Activated T-cell treated with anti-CD3 and anti-CD28 coated beads for 24 hours (primary cell): ENCODE measurements around the gene KLHL1.

Source experiments
- DNase-seq: peaks from one replicate; pipeline ENCODE4 v3.0.0-alpha.2; 2020; ENCODE audit warnings: low read depth

Gene KLHL1

DNA sequence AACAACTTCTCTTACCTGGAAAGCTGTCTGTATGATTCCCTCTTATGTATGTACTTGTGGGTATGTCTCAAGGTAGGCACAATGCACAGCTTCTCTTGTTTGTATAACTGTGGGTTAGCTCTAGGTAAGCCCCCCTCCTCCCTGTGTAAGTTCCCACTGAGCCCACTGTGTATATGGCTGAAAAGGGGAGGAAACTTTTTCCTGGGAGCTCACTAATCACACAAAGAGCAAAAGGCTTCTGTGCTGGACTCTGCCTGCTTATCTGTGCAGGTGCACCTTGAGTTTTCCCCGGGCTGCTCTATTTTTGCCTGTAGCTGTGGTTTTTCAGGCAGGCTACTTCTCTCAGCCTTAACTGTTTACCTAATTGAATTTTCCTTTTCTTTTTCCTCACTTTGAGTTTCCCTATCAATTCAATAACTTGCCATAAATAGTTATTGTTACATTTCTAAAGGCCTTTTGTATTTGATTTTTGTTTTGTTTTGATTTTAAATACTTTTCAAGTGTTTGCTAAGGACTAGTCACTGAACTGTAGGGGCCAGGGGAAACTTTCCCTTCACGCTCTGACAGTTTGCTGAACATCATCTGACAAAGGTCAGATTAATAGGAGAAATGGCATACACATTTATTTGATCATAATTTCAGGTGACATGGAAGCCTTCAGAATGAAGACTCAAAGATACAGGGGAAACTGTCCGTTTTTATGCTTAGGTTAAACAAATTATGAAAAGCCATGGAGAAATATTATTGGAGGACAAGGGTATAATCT, 424.1 kb downstream of the KLHL1 start:
- DNase-seq: no peak

DNA sequence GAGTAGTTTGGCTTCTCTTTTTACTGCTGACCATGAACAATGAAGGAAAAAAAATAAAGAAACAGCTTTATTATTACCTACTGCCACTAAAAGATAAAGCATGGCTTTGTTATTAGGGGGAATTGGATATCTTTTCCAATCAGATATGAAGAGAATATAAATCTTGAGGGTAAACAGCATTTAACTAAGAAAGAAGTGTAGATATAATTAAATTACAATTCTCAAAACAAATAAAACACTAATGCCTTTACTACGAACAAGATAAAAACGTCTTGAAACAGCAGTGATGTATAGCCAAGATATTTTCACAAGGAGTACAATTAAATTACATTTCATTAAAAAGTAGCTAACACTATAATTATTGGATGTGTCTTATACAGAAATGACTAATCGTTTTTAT, 426.5 kb downstream of the KLHL1 start:
- no peak for DNase-seq

DNA sequence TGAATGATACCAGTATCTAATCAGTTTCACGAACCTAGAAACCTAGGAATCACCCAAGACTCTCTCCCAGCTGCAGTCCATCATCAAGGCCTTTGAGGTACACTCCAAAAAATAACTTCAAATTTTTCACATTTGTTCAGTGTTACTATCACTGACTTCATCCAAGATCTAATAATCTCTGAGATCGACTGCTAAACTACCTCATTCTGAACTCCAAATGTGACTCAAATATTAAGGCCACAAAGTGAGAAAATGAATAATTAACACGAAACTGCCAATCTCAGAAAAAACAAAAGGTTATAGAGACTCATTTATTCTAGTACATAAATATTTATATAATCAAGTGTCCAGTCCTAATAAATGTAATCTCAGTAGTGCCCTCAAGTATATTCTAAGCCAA, 430.9 kb downstream of the KLHL1 start:
- DNase-seq: no peak

DNA sequence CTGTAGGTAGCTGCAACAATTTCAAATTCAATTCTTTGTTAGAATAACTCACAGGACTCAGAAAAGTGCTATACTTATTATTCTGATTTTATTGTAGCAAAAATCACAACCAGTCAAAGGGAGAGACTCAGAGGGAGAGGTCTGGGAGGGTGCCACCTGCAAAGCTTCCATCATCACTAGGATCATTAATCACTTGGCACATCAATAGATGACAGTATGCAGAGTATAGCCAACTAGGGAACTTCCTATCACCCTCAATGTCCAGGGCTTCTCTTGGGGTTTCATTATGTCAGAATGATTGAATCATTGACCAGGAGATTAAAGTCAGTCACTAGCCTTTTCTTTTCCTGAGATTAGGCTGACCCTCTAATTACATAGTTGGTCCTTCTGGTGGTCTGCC, 432.0 kb downstream of the KLHL1 start:
- DNase-seq: no peak

DNA sequence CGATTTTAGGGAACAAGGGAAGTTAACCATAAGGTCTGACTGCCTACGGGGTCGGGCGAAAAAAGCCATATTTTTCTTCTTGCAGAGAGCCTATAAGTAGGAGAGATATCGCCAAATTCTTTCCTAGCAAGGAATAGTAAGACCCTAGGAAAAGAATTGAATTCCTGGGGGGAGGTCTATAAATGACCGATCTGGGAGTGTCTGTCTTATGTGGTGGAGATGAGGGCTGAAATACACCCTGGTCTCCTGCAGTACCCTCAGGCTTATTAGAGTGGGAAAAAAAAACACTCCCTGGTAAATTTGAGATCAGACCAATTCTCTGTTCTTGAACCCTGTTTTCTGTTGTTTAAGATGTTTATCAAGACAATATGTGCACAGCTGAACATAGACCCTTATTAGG, 448.1 kb downstream of the KLHL1 start:
- no peak for DNase-seq

DNA sequence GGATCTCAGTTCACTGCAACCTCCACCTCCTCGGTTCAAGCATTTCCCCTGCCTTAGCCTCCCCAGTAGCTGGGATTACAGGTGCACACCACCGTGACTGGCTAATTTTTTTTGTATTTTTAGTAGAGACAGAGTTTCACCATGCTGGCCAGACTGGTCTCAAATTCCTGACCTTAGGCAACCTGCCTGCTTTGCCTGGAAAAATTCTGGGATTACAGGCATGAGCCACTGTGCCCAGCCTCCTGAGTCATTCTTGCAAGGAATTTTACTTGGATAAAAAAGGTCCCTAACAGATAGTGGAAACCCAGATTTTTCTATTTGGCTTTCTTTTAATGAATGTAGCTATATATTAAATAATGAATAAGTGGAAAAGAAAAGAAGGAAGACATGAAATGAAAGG, 450.6 kb downstream of the KLHL1 start:
- DNase-seq: no peak

DNA sequence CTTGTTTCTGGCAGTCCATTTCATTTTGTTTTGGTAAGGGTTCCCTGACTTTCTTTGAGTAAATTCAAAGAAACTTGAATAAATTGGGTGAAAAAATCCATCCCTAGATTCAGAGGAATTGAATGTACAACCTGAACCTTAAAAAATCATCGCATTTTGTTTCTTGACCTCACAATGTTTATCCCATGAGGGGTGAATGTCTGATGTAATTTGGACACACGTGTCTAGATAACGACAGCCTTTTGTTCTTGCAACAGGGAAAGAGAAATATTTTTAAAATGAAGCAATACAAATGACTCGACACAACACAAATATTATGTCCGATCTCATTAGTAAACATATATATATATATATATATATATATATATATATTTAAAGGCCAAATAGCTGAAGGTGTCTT, 453.9 kb downstream of the KLHL1 start:
- no peak for DNase-seq
